Ovary (tissue), 3 donors: ENCODE measurements around the gene ST6GALNAC3.

Source experiments
- POLR2A ChIP-seq: fragments of 450-650 bp; IDR thresholded peaks from one replicate; pipeline ENCODE4 v1.6.1; 2017; ENCODE audit warnings: antibody characterized with exemption, mild to moderate bottlenecking, moderate library complexity
- TF ChIP-seq, protein P1 (sequence below), 3 donors: fragments of 450-650 bp in 2 of 3; fragments of 200-600 bp in 1 of 3; IDR thresholded peaks; one replicate each; pipeline versions ENCODE4 v1.5.1 to v1.8.0; 2016 to 2022; ENCODE audit warnings: antibody characterized with exemption in 3 of 3, mild to moderate bottlenecking in 1 of 3
- donor health status: DM: no; HTN: no; CAD: no.

DNA sequence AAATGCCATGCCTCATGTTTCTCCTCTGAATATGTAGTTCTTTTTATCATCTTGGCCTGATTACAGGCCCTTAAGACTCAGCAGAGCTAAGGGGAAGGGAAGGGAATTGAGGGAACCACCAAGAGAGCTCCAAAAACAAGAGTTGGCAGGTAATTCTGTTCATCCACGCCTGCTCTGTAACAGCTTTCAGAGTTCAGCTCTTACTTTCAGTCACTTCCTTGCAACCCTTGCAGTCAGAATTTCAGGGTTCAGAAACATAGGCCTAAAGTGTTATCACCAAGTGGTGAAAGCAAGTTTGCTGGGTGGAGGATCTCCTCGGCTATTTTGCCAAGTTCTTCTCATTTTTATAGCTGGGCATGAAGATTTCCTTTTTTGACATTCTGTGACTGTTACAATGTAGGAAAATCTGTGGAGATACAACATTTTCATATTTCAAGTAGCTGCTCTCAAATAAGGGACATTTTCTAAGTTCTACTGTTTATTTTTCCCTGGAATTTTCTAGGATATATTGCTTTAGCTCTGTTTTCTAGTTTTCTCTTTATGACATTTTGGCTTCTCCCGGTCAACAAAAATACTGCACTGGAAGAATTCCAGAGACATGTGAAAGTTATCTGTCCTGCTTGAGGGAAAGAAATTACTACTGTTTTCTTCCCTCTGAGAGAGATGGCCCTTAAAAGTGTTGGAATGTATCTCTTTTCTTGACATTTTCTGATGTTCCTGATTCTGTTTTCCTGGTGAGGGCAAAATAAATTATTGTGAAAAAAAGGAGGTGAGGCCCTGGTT, 540.9 kb downstream of the ST6GALNAC3 start:
- TF ChIP-seq POLR2A = no peak
- TF ChIP-seq, protein P1, sequence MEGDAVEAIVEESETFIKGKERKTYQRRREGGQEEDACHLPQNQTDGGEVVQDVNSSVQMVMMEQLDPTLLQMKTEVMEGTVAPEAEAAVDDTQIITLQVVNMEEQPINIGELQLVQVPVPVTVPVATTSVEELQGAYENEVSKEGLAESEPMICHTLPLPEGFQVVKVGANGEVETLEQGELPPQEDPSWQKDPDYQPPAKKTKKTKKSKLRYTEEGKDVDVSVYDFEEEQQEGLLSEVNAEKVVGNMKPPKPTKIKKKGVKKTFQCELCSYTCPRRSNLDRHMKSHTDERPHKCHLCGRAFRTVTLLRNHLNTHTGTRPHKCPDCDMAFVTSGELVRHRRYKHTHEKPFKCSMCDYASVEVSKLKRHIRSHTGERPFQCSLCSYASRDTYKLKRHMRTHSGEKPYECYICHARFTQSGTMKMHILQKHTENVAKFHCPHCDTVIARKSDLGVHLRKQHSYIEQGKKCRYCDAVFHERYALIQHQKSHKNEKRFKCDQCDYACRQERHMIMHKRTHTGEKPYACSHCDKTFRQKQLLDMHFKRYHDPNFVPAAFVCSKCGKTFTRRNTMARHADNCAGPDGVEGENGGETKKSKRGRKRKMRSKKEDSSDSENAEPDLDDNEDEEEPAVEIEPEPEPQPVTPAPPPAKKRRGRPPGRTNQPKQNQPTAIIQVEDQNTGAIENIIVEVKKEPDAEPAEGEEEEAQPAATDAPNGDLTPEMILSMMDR (IDR thresholded peaks at IDR 0.05) = no peak
